LNCaP clone FGC (cell line): ENCODE results near the gene ASB10.

Experiments
- DNase-seq: peaks from one replicate; pipeline ENCODE4 v3.0.0-alpha.2; 2011; ENCODE audit warnings: low read depth
- H3K4me3 ChIP-seq: 2 replicates; pipeline ENCODE4 v1.5.1; 2011; ENCODE audit warnings: mild to moderate bottlenecking, low read depth, low read length, control low read depth
- TF ChIP-seq, protein P1 (sequence below): IDR thresholded peaks from 2 replicates; pipeline ENCODE4 v1.5.1; 2012; ENCODE audit warnings: mild to moderate bottlenecking; ENCODE audit not compliant: control insufficient read depth, insufficient read depth; ENCODE audit errors: extremely low read depth

ASB10 gene

DNA sequence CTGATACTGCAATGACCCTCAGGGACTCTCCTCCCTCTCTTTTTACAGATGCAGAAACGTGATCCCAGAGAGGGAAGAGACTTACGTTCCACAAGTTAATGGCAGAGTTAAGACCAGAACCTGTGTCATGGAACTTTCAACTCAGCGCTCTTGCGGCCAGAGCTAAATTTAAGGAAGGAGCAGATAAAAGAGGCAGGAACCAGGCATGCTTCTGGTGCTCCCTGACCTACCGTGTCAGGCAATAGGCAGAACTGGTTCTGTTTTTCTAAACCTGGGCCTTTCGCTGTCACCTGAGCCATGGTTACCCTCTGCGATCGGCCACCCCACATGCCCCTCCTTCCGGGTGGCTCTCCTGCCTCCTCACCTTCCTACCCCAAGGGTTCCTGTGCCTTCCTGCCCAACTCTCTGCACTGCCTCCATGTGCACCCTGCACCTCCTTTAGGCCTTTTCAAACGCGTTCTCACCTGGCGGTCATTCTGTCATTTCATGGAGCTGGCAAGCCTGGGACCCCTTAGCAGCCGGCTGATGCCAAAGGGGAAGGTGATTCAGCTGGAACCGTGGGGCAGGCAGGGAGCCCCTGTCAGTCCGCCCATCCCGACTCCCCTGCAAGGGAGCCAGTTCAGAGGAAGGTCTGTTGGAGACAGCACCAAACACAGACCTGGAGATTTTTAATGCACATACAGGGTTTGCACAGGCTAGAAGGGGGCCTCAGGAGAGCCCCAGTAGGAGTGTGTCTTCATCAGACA lies 11.8 kb downstream of the ASB10 start:
- no peak overlapping the region for H3K4me3 ChIP-seq
- no peak for DNase-seq
- TF ChIP-seq, protein P1, sequence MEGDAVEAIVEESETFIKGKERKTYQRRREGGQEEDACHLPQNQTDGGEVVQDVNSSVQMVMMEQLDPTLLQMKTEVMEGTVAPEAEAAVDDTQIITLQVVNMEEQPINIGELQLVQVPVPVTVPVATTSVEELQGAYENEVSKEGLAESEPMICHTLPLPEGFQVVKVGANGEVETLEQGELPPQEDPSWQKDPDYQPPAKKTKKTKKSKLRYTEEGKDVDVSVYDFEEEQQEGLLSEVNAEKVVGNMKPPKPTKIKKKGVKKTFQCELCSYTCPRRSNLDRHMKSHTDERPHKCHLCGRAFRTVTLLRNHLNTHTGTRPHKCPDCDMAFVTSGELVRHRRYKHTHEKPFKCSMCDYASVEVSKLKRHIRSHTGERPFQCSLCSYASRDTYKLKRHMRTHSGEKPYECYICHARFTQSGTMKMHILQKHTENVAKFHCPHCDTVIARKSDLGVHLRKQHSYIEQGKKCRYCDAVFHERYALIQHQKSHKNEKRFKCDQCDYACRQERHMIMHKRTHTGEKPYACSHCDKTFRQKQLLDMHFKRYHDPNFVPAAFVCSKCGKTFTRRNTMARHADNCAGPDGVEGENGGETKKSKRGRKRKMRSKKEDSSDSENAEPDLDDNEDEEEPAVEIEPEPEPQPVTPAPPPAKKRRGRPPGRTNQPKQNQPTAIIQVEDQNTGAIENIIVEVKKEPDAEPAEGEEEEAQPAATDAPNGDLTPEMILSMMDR = no peak

DNA sequence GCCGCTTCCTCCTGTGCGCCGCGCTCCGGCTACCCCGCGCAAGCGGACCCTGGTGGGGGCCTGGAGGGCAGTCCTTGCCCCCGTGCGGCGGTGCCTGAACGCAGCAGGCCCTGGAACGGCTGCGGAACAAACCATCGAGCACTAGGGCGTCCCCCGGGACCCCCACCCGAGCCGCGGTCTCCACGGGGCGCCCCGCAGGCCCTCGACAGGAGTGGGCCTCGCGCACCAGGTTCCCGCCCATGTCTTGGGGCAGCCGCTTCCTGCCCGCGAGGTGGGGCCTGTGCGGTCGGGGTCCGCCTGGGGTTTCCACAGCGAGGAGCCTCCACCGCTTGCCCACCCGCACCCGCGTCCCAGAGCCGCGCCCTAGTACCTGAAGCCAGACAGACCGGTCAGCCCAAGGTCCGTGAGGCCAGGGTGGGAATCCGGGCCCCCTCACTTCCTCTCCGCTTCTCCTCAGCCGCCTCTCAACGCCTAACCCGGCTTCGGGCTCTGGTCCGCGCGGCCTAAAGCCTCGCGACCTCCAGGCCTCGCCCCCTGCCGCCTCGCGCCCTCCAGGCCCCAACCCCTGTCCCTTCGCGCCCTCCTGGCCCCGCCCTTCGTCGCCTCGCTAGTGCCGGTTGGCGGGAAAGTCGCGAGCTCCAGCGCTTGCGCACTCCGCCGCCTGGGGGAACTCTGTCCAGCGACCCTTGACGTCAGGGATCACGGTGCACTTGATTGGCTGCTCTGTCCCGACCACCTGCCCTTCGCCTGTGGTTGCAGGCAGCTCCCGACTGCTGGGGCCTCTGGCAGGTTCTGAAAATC lies 12.6 kb downstream of the ASB10 start:
- TF ChIP-seq, protein P1 = no peak
- H3K4me3 ChIP-seq = no peak overlapping the region
- DNase-seq = no peak

DNA sequence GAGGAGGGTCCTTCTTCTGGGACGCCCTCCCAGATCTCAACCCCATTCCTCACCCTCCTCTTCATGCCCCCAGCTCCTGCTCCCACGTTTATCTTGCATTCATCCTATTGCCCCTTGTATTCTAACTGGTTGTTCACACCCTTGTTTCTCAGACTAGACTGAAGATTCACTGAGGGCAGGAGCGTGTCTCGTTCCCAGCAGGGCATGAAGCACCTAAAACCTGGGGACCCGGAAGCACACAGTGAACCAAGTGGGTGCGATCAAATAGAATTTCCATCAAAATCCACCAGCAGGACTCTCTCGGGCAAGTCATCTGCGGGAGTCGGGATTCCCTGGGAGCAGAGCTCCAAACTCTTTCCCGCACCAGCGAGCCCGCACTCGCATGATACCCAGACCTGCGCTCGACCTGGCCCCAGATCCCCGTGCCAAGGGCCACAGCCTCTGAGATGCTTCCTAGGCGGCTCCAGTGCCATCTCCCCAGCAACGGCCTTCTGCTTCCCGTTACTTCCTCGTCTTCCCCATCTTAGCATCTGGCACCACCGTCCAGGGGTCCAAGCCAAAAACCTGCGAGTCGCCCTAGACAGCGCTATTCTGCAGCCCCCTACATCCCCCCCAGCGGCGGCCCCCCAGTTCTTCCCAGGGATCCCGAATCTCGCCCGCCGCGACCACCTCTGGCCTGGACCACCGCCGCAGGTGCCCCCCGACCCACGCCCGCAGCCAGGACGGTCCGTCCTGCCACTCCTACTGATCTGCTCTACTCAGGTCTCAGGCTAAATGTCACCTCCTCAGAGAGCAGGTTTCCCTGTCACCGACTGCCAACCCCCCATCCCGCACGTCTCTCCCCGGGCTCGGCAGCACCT lies 13.4 kb downstream of the ASB10 start:
- TF ChIP-seq, protein P1 = no peak
- no peak overlapping the region for H3K4me3 ChIP-seq
- DNase-seq = no peak

DNA sequence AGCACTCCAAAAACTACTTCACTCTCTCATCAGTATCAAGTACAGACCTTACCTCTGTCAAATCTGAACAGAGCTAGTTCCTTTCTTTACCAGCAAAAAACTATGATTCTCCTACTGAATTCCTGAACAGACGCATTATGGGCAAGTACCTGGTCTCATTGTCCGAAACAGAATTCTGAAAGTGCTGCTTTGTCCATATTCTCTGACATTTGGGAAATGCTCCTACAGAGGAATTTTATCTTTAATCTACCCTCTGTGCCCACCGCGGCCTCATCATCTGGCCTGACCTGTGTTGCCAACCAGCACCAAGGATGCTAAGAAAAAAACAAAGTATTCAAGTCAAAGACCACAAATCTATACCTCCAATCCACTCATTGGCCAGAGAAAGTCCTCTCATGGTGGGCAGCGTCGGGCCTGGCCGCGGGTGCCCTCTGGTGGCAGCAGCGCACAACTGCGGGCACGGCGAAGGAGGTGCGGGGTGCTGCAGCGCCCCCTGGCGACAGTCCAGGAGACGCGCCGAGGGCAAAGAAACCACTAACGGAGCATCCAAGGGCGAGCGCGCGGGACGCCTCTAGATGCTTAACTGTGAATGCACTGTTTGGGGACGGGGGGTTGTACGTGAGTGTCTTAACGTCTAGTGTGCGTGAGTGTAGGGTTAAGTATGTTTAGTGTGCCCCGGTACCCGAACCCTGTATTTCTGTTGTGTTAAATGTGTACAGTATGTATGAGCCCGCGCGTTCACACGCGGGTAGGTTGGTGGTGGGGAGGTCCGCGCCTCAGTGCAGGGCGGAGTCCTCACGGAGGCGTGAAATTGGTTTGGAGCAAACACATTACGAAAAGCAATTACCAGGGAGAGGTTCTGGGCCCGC lies 14.5 kb downstream of the ASB10 start:
- DNase-seq = no peak
- TF ChIP-seq, protein P1 = peak; percentile 100

DNA sequence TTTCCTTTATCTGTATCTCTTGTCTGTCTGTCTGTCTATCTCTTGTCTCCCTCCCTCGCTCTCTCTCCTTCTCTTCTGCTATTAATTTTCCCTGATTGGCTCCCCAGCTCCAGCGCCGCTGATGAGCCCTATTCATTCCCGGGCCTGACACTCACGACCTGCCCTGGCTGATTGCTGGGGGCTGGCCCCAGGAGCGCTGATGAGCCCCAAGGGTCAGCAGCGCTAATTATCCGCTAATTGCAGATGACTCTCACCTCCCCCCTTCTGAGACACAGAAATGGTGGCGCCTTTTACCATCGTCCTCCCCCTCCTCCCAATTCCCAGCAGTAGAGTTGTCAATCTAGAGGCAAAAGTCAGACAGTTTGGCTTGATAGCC lies 18.3 kb downstream of the ASB10 start:
- no peak overlapping the region for H3K4me3 ChIP-seq
- TF ChIP-seq, protein P1 = no peak
- no peak for DNase-seq

More for the DNA sequence above, 14.5 kb downstream of the ASB10 start:
- no peak overlapping the region for H3K4me3 ChIP-seq
